Duodenal mucosa (tissue), 2 donors: Measurements from ENCODE around the gene FEM1C.

ENCODE experiments used
- H3K27ac ChIP-seq: one replicate; pipeline ENCODE4 v1.7.0; 2013; ENCODE audit warnings: low read depth, low read length
- H3K27me3 ChIP-seq, 2 donors: one replicate each; pipeline ENCODE4 v1.7.0; 2013; ENCODE audit warnings: low read length in 2 of 2, control low read depth in 1 of 2; ENCODE audit not compliant: insufficient read depth in 2 of 2, control insufficient read depth in 1 of 2
- H3K36me3 ChIP-seq, 2 donors: one replicate each; pipeline ENCODE4 v1.7.0; 2013; ENCODE audit warnings: low read length in 2 of 2, control low read depth in 1 of 2; ENCODE audit not compliant: insufficient read depth in 2 of 2, control insufficient read depth in 1 of 2
- H3K4me1 ChIP-seq, 2 donors: one replicate each; pipeline ENCODE4 v1.7.0; 2013; ENCODE audit warnings: low read length in 2 of 2, control low read depth in 1 of 2; ENCODE audit not compliant: insufficient read depth in 2 of 2, control insufficient read depth in 1 of 2
- H3K4me3 ChIP-seq, 2 donors: one replicate each; pipeline ENCODE4 v1.7.0; 2013; ENCODE audit warnings: low read length in 2 of 2, low read depth in 1 of 2
- H3K9ac ChIP-seq, 2 donors: one replicate each; pipeline ENCODE4 v1.7.0; 2013; ENCODE audit warnings: low read length in 2 of 2, low read depth in 1 of 2
- H3K9me3 ChIP-seq, 2 donors: one replicate each; pipeline ENCODE4 v1.7.0; 2013; ENCODE audit warnings: low read length in 2 of 2, control low read depth in 1 of 2; ENCODE audit not compliant: control insufficient read depth in 1 of 2

Gene FEM1C

GRCh38 chr5:115543365-115544042, 1.1 kb downstream of the FEM1C start:
- H3K27ac ChIP-seq, result peak overlapping the region; percentile 99
- H3K4me3 ChIP-seq, result peak overlapping the region; percentile 68 to 91
- H3K9me3 ChIP-seq, result peaks cover 0 to 14% of the 10 kb centered on the region in 2 donors
- no peaks in the 10 kb centered on the region for H3K27me3 ChIP-seq
- peak overlapping the region; percentile 91 to 97 for H3K9ac ChIP-seq
- H3K36me3 ChIP-seq, result peaks cover 4 to 15% of the 10 kb centered on the region in 2 donors
- peaks cover 29 to 34% of the 10 kb centered on the region in 2 donors for H3K4me1 ChIP-seq

- Histone ChIP-seq H3K4me3 (peak overlapping the region; percentile 68 to 91), H3K9ac (peak overlapping the region; percentile 91 to 97), H3K36me3 (peaks cover 4 to 15% of the 10 kb centered on the region in 2 donors), H3K9me3 (peaks cover 0 to 14% of the 10 kb centered on the region in 2 donors), H3K27ac (peak overlapping the region; percentile 99), H3K4me1 (peaks cover 29 to 34% of the 10 kb centered on the region in 2 donors), H3K27me3 (no peaks in the 10 kb centered on the region)
Observed at GRCh38 chr5:115542651-115543364, 1.8 kb downstream of the FEM1C start.

GRCh38 chr5:115542086-115542485, 2.5 kb downstream of the FEM1C start:
- no peaks in the 10 kb centered on the region for H3K27me3 ChIP-seq
- H3K9me3 ChIP-seq, result peaks cover 0 to 14% of the 10 kb centered on the region in 2 donors
- H3K4me3 ChIP-seq, result peak overlapping the region; percentile 68 to 91
- peak overlapping the region; percentile 9 to 97 for H3K9ac ChIP-seq
- H3K27ac ChIP-seq, result peak overlapping the region; percentile 43
- peaks cover 4 to 19% of the 10 kb centered on the region in 2 donors for H3K36me3 ChIP-seq
- H3K4me1 ChIP-seq, result peaks cover 34 to 37% of the 10 kb centered on the region in 2 donors

- Histone ChIP-seq H3K27ac (no peak overlapping the region), H3K27me3 (no peaks in the 10 kb centered on the region), H3K36me3 (peaks cover 4 to 21% of the 10 kb centered on the region in 2 donors), H3K9me3 (peaks cover 0 to 13% of the 10 kb centered on the region in 2 donors), H3K4me3 (peak overlapping the region; percentile 68 to 91), H3K9ac (peak overlapping the region; percentile 33 to 97), H3K4me1 (peaks cover 37 to 39% of the 10 kb centered on the region in 2 donors)
Observed at GRCh38 chr5:115541611-115542010, 3.0 kb downstream of the FEM1C start.

- Histone ChIP-seq H3K9me3 (no peaks in the 10 kb centered on the region), H3K27ac (no peak overlapping the region), H3K4me3 (no peak overlapping the region), H3K36me3 (peaks cover 8 to 22% of the 10 kb centered on the region in 2 donors), H3K4me1 (peaks cover 36 to 55% of the 10 kb centered on the region in 2 donors), H3K9ac (no peak overlapping the region), H3K27me3 (no peaks in the 10 kb centered on the region)
Observed at GRCh38 chr5:115535479-115536035, 9.0 kb downstream of the FEM1C start.

- Histone ChIP-seq H3K36me3 (peaks cover 8 to 12% of the 10 kb centered on the region in 2 donors), H3K27ac (no peak overlapping the region), H3K9me3 (no peaks in the 10 kb centered on the region), H3K27me3 (no peaks in the 10 kb centered on the region), H3K4me1 (peaks cover 20 to 46% of the 10 kb centered on the region in 2 donors), H3K9ac (no peak overlapping the region), H3K4me3 (no peak overlapping the region)
Observed at GRCh38 chr5:115532517-115532916, 12.1 kb downstream of the FEM1C start.

GRCh38 chr5:115531787-115532367, 12.7 kb downstream of the FEM1C start:
- H3K27ac ChIP-seq, result no peak overlapping the region
- peaks cover 16 to 43% of the 10 kb centered on the region in 2 donors for H3K4me1 ChIP-seq
- H3K4me3 ChIP-seq, result peak overlapping the region in 1 of 2 donors; percentile 16
- no peaks in the 10 kb centered on the region for H3K27me3 ChIP-seq
- no peak overlapping the region for H3K9ac ChIP-seq
- H3K9me3 ChIP-seq, result no peaks in the 10 kb centered on the region
- peaks cover 7 to 10% of the 10 kb centered on the region in 2 donors for H3K36me3 ChIP-seq

- Histone ChIP-seq H3K27ac (no peak overlapping the region), H3K27me3 (no peaks in the 10 kb centered on the region), H3K9me3 (no peaks in the 10 kb centered on the region), H3K4me3 (peak overlapping the region in 1 of 2 donors; percentile 16), H3K36me3 (peaks cover 4 to 12% of the 10 kb centered on the region in 2 donors), H3K9ac (no peak overlapping the region), H3K4me1 (peaks cover 20 to 42% of the 10 kb centered on the region in 2 donors)
Observed at GRCh38 chr5:115531380-115531779, 13.2 kb downstream of the FEM1C start.

- Histone ChIP-seq H3K4me3 (no peak overlapping the region), H3K36me3 (peaks cover 2 to 7% of the 10 kb centered on the region in 2 donors), H3K9me3 (no peaks in the 10 kb centered on the region), H3K27me3 (no peaks in the 10 kb centered on the region), H3K27ac (no peak overlapping the region), H3K4me1 (peaks cover 20 to 37% of the 10 kb centered on the region in 2 donors), H3K9ac (no peak overlapping the region)
Observed at GRCh38 chr5:115530426-115530825, 14.1 kb downstream of the FEM1C start.
